Measurements from ENCODE around the gene CDKN2B-AS1. TPM values are rescaled to one million over a fixed set of nuclear protein-coding genes. Genes with fewer than 3 reads are reported as not detected.

CDKN2B-AS1 gene
- total and polyA plus RNA-seq, 2 of the 13 experiments (the other 11 are each of a cell fraction or from before 2014, with no cell fraction given) = 0.64 to 2.3 TPM

- no peaks in the 10 kb centered on the region for H4K20me1 ChIP-seq (ENCODE audit: insufficient read depth, low read length)
- WGBS (ENCODE audit: low lambda C conversion rate) = 79% methylated on average over 10 of the region's 10 CpGs
- TF ChIP-seq REXO4 (CRISPR knock-in tag; IDR thresholded peaks at IDR 0.05; ENCODE audit: borderline replicate concordance) (no peak), TEAD3 (CRISPR knock-in tag; optimal IDR thresholded peaks at IDR 0.05; ENCODE audit: borderline replicate concordance) (no peak), MED1 (CRISPR knock-in tag; IDR thresholded peaks at IDR 0.05) (no peak), SNRNP70 (IDR thresholded peaks at IDR 0.05; ENCODE audit: low read depth, low read length) (no peak), EED (CRISPR knock-in tag; IDR thresholded peaks at IDR 0.05) (no peak), ATF7 (IDR thresholded peaks at IDR 0.05) (no peak), ATF7 (CRISPR knock-in tag; IDR thresholded peaks at IDR 0.05) (no peak), DDIT3 (CRISPR knock-in tag; IDR thresholded peaks at IDR 0.05) (no peak), MXD4 (CRISPR knock-in tag; IDR thresholded peaks at IDR 0.05) (no peak), NFKBIZ (CRISPR knock-in tag; IDR thresholded peaks at IDR 0.05) (no peak), THAP9 (CRISPR knock-in tag; IDR thresholded peaks at IDR 0.05; ENCODE audit: borderline replicate concordance) (no peak), PAWR (CRISPR knock-in tag; IDR thresholded peaks at IDR 0.05; ENCODE audit: borderline replicate concordance) (no peak), FUBP1 (CRISPR knock-in tag; IDR thresholded peaks at IDR 0.05; ENCODE audit: borderline replicate concordance) (no peak), SKIL (CRISPR knock-in tag; IDR thresholded peaks at IDR 0.05; ENCODE audit: borderline replicate concordance) (no peak), PBX2 (CRISPR knock-in tag; IDR thresholded peaks at IDR 0.05) (no peak), KDM5A (IDR thresholded peaks at IDR 0.05; ENCODE audit: borderline replicate concordance, low read length) (no peak), ASH2L (IDR thresholded peaks at IDR 0.05; ENCODE audit: insufficient read length, low read depth, low read length) (no peak)
- peaks cover 12% of the 10 kb centered on the region for H3K4me1 ChIP-seq (ENCODE audit: insufficient read depth, low read length)
- CTCF ChIA-PET (ENCODE audit: low intra/inter-chr PET ratio, low total read pairs) = no interaction called here
- H3K79me2 ChIP-seq (ENCODE audit: insufficient read depth, low read length) = no peaks in the 10 kb centered on the region
- H3K36me3 ChIP-seq (replicated peaks in 1 of 2; ENCODE audit: control insufficient read depth in 1 of 2, insufficient read depth in 2 of 2, low read length in 2 of 2) = no peaks in the 10 kb centered on the region
- H3K27ac ChIP-seq (ENCODE audit: extremely low read length, insufficient read depth, low read length) = no peak overlapping the region
- BruUV-seq (replicated peaks) = no TSS peak
- H3K4me3 ChIP-seq (replicated peaks in 1 of 3; ENCODE audit: insufficient read depth in 1 of 3, low read depth in 2 of 3, low read length in 3 of 3) = no peak overlapping the region
- peaks cover 5 to 25% of the 10 kb centered on the region in 2 experiments; a peak in 3 of 5 replicates for H3K27me3 ChIP-seq (ENCODE audit: control insufficient read depth in 1 of 2, insufficient read depth in 2 of 2, low read length in 2 of 2)
- no peak for DNase-seq (ENCODE audit: low spot score)
- no peak for FAIRE-seq
- no peak overlapping the region for H2AFZ ChIP-seq (ENCODE audit: low read length)
- intact Hi-C loops (cut with micrococcal nuclease; ENCODE audit: unreplicated experiment) = no loop called here
- POLR2A ChIA-PET = no interaction called here
- no peak overlapping the region for H3K4me2 ChIP-seq (ENCODE audit: low read depth, low read length)
- ATAC-seq = no peak
- no peaks in the 10 kb centered on the region for H3K9me3 ChIP-seq (ENCODE audit: low read length)
- no peak overlapping the region for H3K9ac ChIP-seq (ENCODE audit: insufficient read depth, low read depth, low read length)
- in situ Hi-C loops (cut with HindIII; ENCODE audit: extremely low pct_ligation_motif_present, low pct_unique_long_range_greater_than_20kb) = no loop called here
These were observed 26.9 kb upstream of the CDKN2B-AS1 start for GRCh38 chr9:21967702-21968101.

All from HepG2 (cell line).